Keratinocyte (primary cell): Measurements from ENCODE around the gene SLC37A3. TPM values are rescaled to one million over a fixed set of nuclear protein-coding genes. Genes with fewer than 3 reads are reported as not detected.
A peak's percentile ranks its signal among the peaks of the same experiment; 100 is the strongest.

ENCODE experiments used
- DNase-seq: peaks from one replicate; pipeline ENCODE4 v3.0.0-alpha.2; 2011; ENCODE audit warnings: low read depth, missing footprints, low spot score
- FAIRE-seq: peaks from 2 replicates; lab custom pipeline; 2011; peaks lifted over from hg19 to GRCh38; lab: Jason Lieb, UNC
- H2AFZ ChIP-seq: 2 replicates; pipeline ENCODE4 v1.6.0; 2012; ENCODE audit warnings: low read length, control low read depth, inconsistent platforms; ENCODE audit not compliant: control insufficient read depth
- H3K27ac ChIP-seq: 2 replicates; pipeline ENCODE4 v1.5.1; 2011; ENCODE audit warnings: low read length; ENCODE audit not compliant: control insufficient read depth, insufficient read depth
- H3K27me3 ChIP-seq: 3 replicates; pipeline ENCODE4 v1.6.0; 2011; ENCODE audit warnings: low read length; ENCODE audit not compliant: control insufficient read depth, insufficient read depth; ENCODE audit errors: extremely low read depth
- H3K36me3 ChIP-seq, 2 experiments: 2 replicates in 1 of 2; 3 replicates in 1 of 2; pipeline ENCODE4 v1.5.1; 2011; ENCODE audit warnings: low read length in 2 of 2, mild to moderate bottlenecking in 1 of 2; ENCODE audit not compliant: control insufficient read depth in 2 of 2, insufficient read depth in 2 of 2; ENCODE audit errors: extremely low read depth in 1 of 2
- H3K4me1 ChIP-seq: 3 replicates; pipeline ENCODE4 v1.5.1; 2011; ENCODE audit warnings: low read length; ENCODE audit not compliant: control insufficient read depth, insufficient read depth; ENCODE audit errors: extremely low read depth
- H3K4me2 ChIP-seq: 3 replicates; pipeline ENCODE4 v1.6.0; 2011; ENCODE audit warnings: low read depth, low read length; ENCODE audit not compliant: control insufficient read depth, insufficient read depth; ENCODE audit errors: extremely low read depth
- H3K4me3 ChIP-seq, 3 experiments: fragments of 200-600 bp in 1 of 3; sonication (generic) in 1 of 3; 2 replicates in 2 of 3; 3 replicates in 1 of 3; pipeline ENCODE4 v1.5.1; 2011 to 2016; ENCODE audit warnings: low read length in 3 of 3, mild to moderate bottlenecking in 3 of 3, control low read depth in 2 of 3, inconsistent platforms in 1 of 3, low read depth in 1 of 3, mixed read lengths in 1 of 3, mixed run types in 1 of 3, moderate library complexity in 1 of 3; ENCODE audit not compliant: control insufficient read depth in 2 of 3, insufficient read depth in 2 of 3; ENCODE audit errors: extremely low read depth in 1 of 3
- H3K79me2 ChIP-seq: 2 replicates; pipeline ENCODE4 v1.6.0; 2012; ENCODE audit warnings: low read length; ENCODE audit not compliant: control insufficient read depth, insufficient read depth
- H3K9ac ChIP-seq: 3 replicates; pipeline ENCODE4 v1.6.0; 2011; ENCODE audit warnings: low read length; ENCODE audit not compliant: control insufficient read depth, insufficient read depth; ENCODE audit errors: extremely low read depth
- H3K9me1 ChIP-seq: 3 replicates; pipeline ENCODE4 v1.6.0; 2011; ENCODE audit warnings: low read length; ENCODE audit not compliant: control insufficient read depth, insufficient read depth; ENCODE audit errors: extremely low read depth
- H3K9me3 ChIP-seq: 2 replicates; pipeline ENCODE4 v1.5.1; 2012; ENCODE audit warnings: low read depth, low read length; ENCODE audit not compliant: control insufficient read depth
- H4K20me1 ChIP-seq: 3 replicates; pipeline ENCODE4 v1.6.0; 2011; ENCODE audit warnings: low read length; ENCODE audit not compliant: control insufficient read depth, insufficient read depth; ENCODE audit errors: extremely low read depth
- CTCF ChIP-seq, 3 experiments: IDR thresholded peaks in 1 of 3; conservative IDR thresholded peaks in 1 of 3; optimal IDR thresholded peaks in 1 of 3; 2 replicates in 2 of 3; 3 replicates in 1 of 3; pipeline versions ENCODE3 to v1.5.1; 2011; ENCODE audit warnings: low read length in 3 of 3, mild to moderate bottlenecking in 3 of 3, moderate library complexity in 2 of 3, control low read depth in 1 of 3, inconsistent platforms in 1 of 3; ENCODE audit not compliant: insufficient read depth in 2 of 3; ENCODE audit errors: extremely low read depth in 1 of 3
- EZH2 ChIP-seq: IDR thresholded peaks from one replicate; pipeline ENCODE4 v1.6.1; 2012; ENCODE audit warnings: inconsistent platforms, mild to moderate bottlenecking, low read length, moderate library complexity
- dilution Hi-C: fragments of 300-500 bp; cut with MboI; formaldehyde crosslinking; loops from one replicate; pipeline ENCODE4 v1.7.0; 2020; ENCODE audit warnings: low sequenced_read_pairs; ENCODE audit not compliant: extremely low pct_ligation_motif_present
- polyA plus RNA-seq, 5 experiments: library from polyadenylated mRNA; depleted of rRNA in 3 of 5; stranded (reverse) in 3 of 5; stranded (forward) in 1 of 5; unstranded in 1 of 5; fragments of >200 nt; gene quantifications; 1 replicate in 1 of 5; 2 replicates in 3 of 5; 3 replicates in 1 of 5; pipeline versions ENCODE4 v1.2.1 to v1.2.3, GENCODE V29; 2011 to 2012; ENCODE audit warnings: missing spikeins in 2 of 5, low read depth in 1 of 5, low replicate concordance in 1 of 5

Gene SLC37A3
- polyA plus RNA-seq, 1 donor (not counting 4 experiments of a cell fraction or from before 2014, with no cell fraction given), result 51.4 TPM

- H3K4me3 ChIP-seq, result peak overlapping the region in 1 of 3 experiments; percentile 79
- FAIRE-seq (no peak), DNase-seq (no peak)
- no peaks in the 10 kb centered on the region for H3K9me3 ChIP-seq
- no peak overlapping the region for H3K9ac ChIP-seq
- H3K36me3 ChIP-seq, result no peaks in the 10 kb centered on the region
- no peaks in the 10 kb centered on the region for H3K79me2 ChIP-seq
- no peaks in the 10 kb centered on the region for H3K9me1 ChIP-seq
- dilution Hi-C loops, result no loop called here
- H3K27me3 ChIP-seq, result no peaks in the 10 kb centered on the region
- H3K4me1 ChIP-seq, result peaks cover 8% of the 10 kb centered on the region
- H2AFZ ChIP-seq, result peak overlapping the region; percentile 84
- H3K4me2 ChIP-seq, result peak overlapping the region; percentile 84
- TF ChIP-seq CTCF (optimal IDR thresholded peaks at IDR 0.05 in 1 of 3, IDR thresholded peaks at IDR 0.05 in 1 of 3, conservative IDR thresholded peaks at IDR 0.05 in 1 of 3; ENCODE audit: extremely low read depth in 1 of 3, insufficient read depth in 2 of 3, low read length in 3 of 3) (no peak), EZH2 (no peak)
- H4K20me1 ChIP-seq, result no peaks in the 10 kb centered on the region
- no peak overlapping the region for H3K27ac ChIP-seq
These were observed 6.3 kb upstream of the SLC37A3 start for GRCh38 chr7:140404565-140405065.

GRCh38 chr7:140403878-140404564, 5.7 kb upstream of the SLC37A3 start, which contains the start of gene RAB19:
Gene RAB19, plus strand, starts transcription at chr7:140404058. Its CDS starts 3,589 bp downstream, at chr7:140407647.
- no peaks in the 10 kb centered on the region for H3K27me3 ChIP-seq
- DNase-seq (no peak), FAIRE-seq (no peak)
- H3K4me1 ChIP-seq, result peaks cover 8% of the 10 kb centered on the region
- TF ChIP-seq EZH2 (no peak), CTCF (optimal IDR thresholded peaks at IDR 0.05 in 1 of 3, IDR thresholded peaks at IDR 0.05 in 1 of 3, conservative IDR thresholded peaks at IDR 0.05 in 1 of 3; ENCODE audit: extremely low read depth in 1 of 3, insufficient read depth in 2 of 3, low read length in 3 of 3) (no peak)
- H3K9ac ChIP-seq, result peak within 1 kb of the TSS; percentile 53
- dilution Hi-C loops, result no loop called here
- H3K4me2 ChIP-seq, result peak within 1 kb of the TSS; percentile 84
- H2AFZ ChIP-seq, result peak within 1 kb of the TSS; percentile 84
- H3K27ac ChIP-seq, result no peak within 1 kb of the TSS
- no peaks in the 10 kb centered on the region for H3K79me2 ChIP-seq
- no peaks in the 10 kb centered on the region for H3K36me3 ChIP-seq
- peak within 1 kb of the TSS; percentile 36 to 79 (median 68) for H3K4me3 ChIP-seq
- H3K9me1 ChIP-seq, result no peaks in the 10 kb centered on the region
- no peaks in the 10 kb centered on the region for H4K20me1 ChIP-seq
- H3K9me3 ChIP-seq, result no peaks in the 10 kb centered on the region
